HEK293T (cell line): ENCODE measurements around the gene TCERG1L.

ENCODE experiments used
- CTCF ChIA-PET: fragments of 350-600 bp; formaldehyde crosslinking; extraction: SDS; loops from one replicate; lab custom pipeline; 2021; ENCODE audit warnings: antibody characterized with exemption, inconsistent platforms; lab: Yijun Ruan, JAX
- POLR2A ChIA-PET: fragments of 350-600 bp; formaldehyde crosslinking; extraction: SDS; loops from one replicate; lab custom pipeline; 2020; ENCODE audit warnings: antibody characterized with exemption, inconsistent platforms; lab: Yijun Ruan, JAX
- DNase-seq: peaks from one replicate; pipeline ENCODE4 v3.0.0; 2012; ENCODE audit warnings: mixed read lengths; ENCODE audit errors: extremely low spot score
- ARNT ChIP-seq: fragments of 450-650 bp; IDR thresholded peaks from 2 replicates; pipeline ENCODE4 v1.6.1; 2017; ENCODE audit warnings: mild to moderate bottlenecking
- BHLHE40 ChIP-seq: fragments of 450-650 bp; IDR thresholded peaks from 2 replicates; pipeline ENCODE4 v1.6.1; 2016; ENCODE audit warnings: mild to moderate bottlenecking, moderate library complexity, borderline replicate concordance
- CTBP1 ChIP-seq: fragments of 450-650 bp; IDR thresholded peaks from 2 replicates; pipeline ENCODE4 v1.6.1; 2016; ENCODE audit warnings: borderline replicate concordance
- ELF4 ChIP-seq: fragments of 450-650 bp; IDR thresholded peaks from 2 replicates; pipeline ENCODE4 v1.6.1; 2017; ENCODE audit warnings: antibody characterized with exemption
- FOXA1 ChIP-seq: fragments of 450-650 bp; IDR thresholded peaks from 2 replicates; pipeline ENCODE4 v1.6.1; 2016; ENCODE audit warnings: mild to moderate bottlenecking
- FOXK2 ChIP-seq: fragments of 450-650 bp; IDR thresholded peaks from 2 replicates; pipeline ENCODE4 v1.6.1; 2016; ENCODE audit warnings: mild to moderate bottlenecking
- FOXM1 ChIP-seq: fragments of 450-650 bp; IDR thresholded peaks from 2 replicates; pipeline ENCODE4 v1.6.1; 2017; ENCODE audit warnings: mild to moderate bottlenecking, borderline replicate concordance
- HDGF ChIP-seq: fragments of 450-650 bp; IDR thresholded peaks from 2 replicates; pipeline ENCODE4 v1.6.1; 2017; ENCODE audit warnings: antibody characterized with exemption, borderline replicate concordance
- L3MBTL2 ChIP-seq: fragments of 450-650 bp; conservative IDR thresholded peaks from 2 replicates; pipeline ENCODE4 v1.6.1; 2016; ENCODE audit warnings: mild to moderate bottlenecking
- LEF1 ChIP-seq: fragments of 450-650 bp; IDR thresholded peaks from 2 replicates; pipeline ENCODE4 v1.6.1; 2017; ENCODE audit warnings: mild to moderate bottlenecking, borderline replicate concordance
- NFRKB ChIP-seq: fragments of 450-650 bp; IDR thresholded peaks from 2 replicates; pipeline ENCODE4 v1.6.1; 2016; ENCODE audit warnings: mild to moderate bottlenecking, moderate library complexity
- PKNOX1 ChIP-seq: fragments of 450-650 bp; IDR thresholded peaks from 2 replicates; pipeline ENCODE4 v1.6.1; 2016
- SP1 ChIP-seq: fragments of 450-650 bp; IDR thresholded peaks from 2 replicates; pipeline ENCODE4 v1.6.1; 2017
- SUZ12 ChIP-seq: fragments of 450-650 bp; IDR thresholded peaks from 2 replicates; pipeline ENCODE4 v1.6.1; 2016; ENCODE audit warnings: mild to moderate bottlenecking
- TARDBP ChIP-seq: fragments of 450-650 bp; IDR thresholded peaks from 2 replicates; pipeline ENCODE4 v1.6.1; 2016
- ZNF384 ChIP-seq: fragments of 450-650 bp; IDR thresholded peaks from 2 replicates; pipeline ENCODE4 v1.6.1; 2016

Gene TCERG1L

GRCh38 chr10:131175891-131176290 lies 135.6 kb downstream of the TCERG1L start:
- ChIA-PET POLR2A (no interaction called here), CTCF (no interaction called here)
- TF ChIP-seq L3MBTL2 (no peak), BHLHE40 (no peak), PKNOX1 (no peak), LEF1 (no peak), ELF4 (no peak), SUZ12 (no peak), NFRKB (no peak), CTBP1 (no peak), SP1 (no peak), FOXM1 (no peak), FOXA1 (no peak), FOXK2 (no peak), TARDBP (no peak)
- no peak for DNase-seq

- CTCF ChIA-PET: no interaction called here
- no peak for DNase-seq
- TF ChIP-seq FOXM1 (no peak), FOXK2 (no peak), ZNF384 (no peak), TARDBP (no peak), SUZ12 (no peak)
- POLR2A ChIA-PET: no interaction called here
These were observed 136.6 kb downstream of the TCERG1L start for GRCh38 chr10:131174651-131175540.

- no peak for DNase-seq
- ChIA-PET CTCF (no interaction called here), POLR2A (no interaction called here)
- no peak for TF ChIP-seq CTBP1
- TF ChIP-seq FOXK2: no peak
- no peak for TF ChIP-seq SP1
- TF ChIP-seq HDGF: no peak
- TF ChIP-seq SUZ12: no peak
- no peak for TF ChIP-seq PKNOX1
- no peak for TF ChIP-seq ARNT
These were observed 137.3 kb downstream of the TCERG1L start for GRCh38 chr10:131174211-131174565.

- ChIA-PET POLR2A (no interaction called here), CTCF (no interaction called here)
- no peak for DNase-seq
- no peak for TF ChIP-seq HDGF
- no peak for TF ChIP-seq LEF1
These were observed 137.9 kb downstream of the TCERG1L start for GRCh38 chr10:131173484-131174210.

GRCh38 chr10:131172433-131172832 lies 139.1 kb downstream of the TCERG1L start:
- TF ChIP-seq PKNOX1: no peak
- TF ChIP-seq L3MBTL2: no peak
- no peak for TF ChIP-seq NFRKB
- no peak for TF ChIP-seq FOXK2
- no peak for TF ChIP-seq CTBP1
- TF ChIP-seq ZNF384: no peak
- no peak for TF ChIP-seq FOXM1
- no peak for TF ChIP-seq HDGF
- no peak for TF ChIP-seq SUZ12
- no peak for TF ChIP-seq BHLHE40
- TF ChIP-seq LEF1: no peak
- TF ChIP-seq TARDBP: no peak
- no peak for TF ChIP-seq FOXA1
- no peak for TF ChIP-seq ELF4
- no peak for TF ChIP-seq ARNT
- TF ChIP-seq SP1: no peak
- ChIA-PET CTCF (no interaction called here), POLR2A (no interaction called here)
- no peak for DNase-seq

- DNase-seq: no peak
- POLR2A ChIA-PET: no interaction called here
- CTCF ChIA-PET: no interaction called here
- TF ChIP-seq L3MBTL2 (no peak), SP1 (no peak), HDGF (no peak), FOXK2 (no peak), ARNT (no peak), FOXA1 (no peak), LEF1 (no peak), ELF4 (no peak), FOXM1 (no peak), ZNF384 (no peak), SUZ12 (no peak), CTBP1 (no peak), BHLHE40 (no peak), PKNOX1 (no peak), TARDBP (no peak), NFRKB (no peak)
These were observed 142.4 kb downstream of the TCERG1L start for GRCh38 chr10:131169146-131169545.
